HG03025 (cell line): Measurements from ENCODE around the gene MZF1.
"Not testable (repeated sequence)": the region's sequence is repeated elsewhere in the genome, so short reads cannot be mapped to it uniquely, and the experiment has no call there.

ENCODE experiments used
- ATAC-seq: cut with Tn5 transposase; IDR thresholded peaks from one replicate; pipeline ENCODE4 v1.9.1; 2021; ENCODE audit warnings: mild to moderate bottlenecking, moderate library complexity; ENCODE audit not compliant: unreplicated experiment, low FRiP score

MZF1 gene

GRCh38 chr19:58543826-58544590 is 29.1 kb downstream of the MZF1 start, which contains the start of gene TRIM28:
TRIM28 (plus strand) TSS chr19:58544064; CDS start chr19:58544758, 694 bp downstream.
- peak; percentile 78 for ATAC-seq

DNA sequence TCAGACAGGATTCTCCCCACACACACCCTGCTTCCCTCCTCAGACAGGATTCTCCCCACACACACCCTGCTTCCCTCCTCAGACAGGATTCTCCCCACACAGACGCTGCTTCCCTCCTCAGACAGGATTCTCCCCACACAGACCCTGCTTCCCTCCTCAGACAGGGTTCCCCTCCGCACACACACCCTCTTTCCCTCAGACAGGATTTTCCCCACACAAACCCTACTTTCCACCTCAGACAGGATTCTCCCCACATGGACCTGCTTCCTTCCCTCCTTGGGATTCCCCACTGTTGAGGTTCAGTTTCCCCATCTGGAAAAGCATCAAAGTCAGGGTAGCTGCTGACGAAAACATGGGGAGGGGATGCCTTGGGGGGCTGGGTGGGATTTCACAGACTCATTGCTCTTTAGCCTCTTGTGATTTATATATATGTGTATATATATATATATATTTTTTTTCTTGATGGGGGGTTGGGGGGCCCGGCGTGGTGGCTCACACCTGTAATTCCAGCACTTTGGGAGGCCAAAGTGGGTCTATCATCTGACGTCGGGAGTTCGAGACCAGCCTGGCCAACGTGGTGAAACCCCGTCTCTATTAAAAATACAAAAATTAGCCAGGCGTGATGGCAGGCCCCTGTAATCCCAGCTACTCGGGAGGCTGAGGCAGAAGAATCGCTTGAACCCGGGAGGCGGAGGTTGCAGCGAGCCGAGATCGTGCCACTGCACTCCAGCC is 30.3 kb downstream of the MZF1 start:
- not testable (repeated sequence) for ATAC-seq

GRCh38 chr19:58539169-58539559 is 34.0 kb downstream of the MZF1 start:
- ATAC-seq, result not testable (repeated sequence)

GRCh38 chr19:58538257-58539168 is 34.6 kb downstream of the MZF1 start:
- no peak for ATAC-seq

DNA sequence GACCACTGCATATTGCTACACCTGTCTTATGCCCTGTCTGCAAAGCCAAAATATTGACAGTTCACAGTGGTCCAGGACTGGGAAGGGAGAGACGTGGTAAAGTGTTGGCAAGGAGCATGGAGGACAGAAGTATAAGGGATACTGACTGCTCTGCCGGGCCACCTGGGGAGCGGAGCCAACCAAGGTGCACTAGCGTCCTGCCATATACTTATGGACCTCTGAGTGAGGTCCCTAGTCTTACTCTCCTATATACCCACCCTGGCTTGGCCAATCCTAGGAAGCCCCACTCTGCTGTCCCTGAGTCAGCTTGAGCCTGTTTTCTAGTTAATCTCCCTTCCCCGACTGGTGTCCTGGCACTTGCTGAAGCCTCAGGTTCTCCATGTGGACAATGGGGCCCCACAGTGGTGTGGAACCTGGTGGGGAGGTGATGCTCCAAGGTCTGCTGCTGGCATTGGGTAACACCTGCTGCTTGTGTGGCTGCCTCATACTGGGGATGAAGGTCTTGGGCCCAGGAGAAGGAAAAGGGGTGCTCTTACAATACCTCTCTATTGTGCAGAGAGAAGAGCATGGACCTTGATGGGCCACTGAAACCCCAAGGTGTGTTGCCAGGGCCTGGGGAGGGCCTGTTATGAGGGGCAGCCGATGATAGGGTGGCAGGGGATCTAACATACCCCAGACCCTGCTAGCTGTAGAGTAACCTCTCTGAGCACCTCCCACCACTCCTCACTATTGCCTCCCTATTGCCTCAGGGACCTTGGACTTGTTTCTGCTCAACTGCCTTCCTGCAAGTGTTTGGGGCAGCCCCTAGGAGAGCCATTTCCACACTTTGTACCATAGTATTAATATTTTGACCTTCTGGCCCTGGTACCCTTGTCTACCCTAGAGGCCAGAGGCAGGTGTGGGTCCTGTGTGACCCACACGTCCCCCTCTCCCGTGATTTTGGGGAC is 36.0 kb downstream of the MZF1 start:
- no peak for ATAC-seq

- no peak for ATAC-seq
Observed at GRCh38 chr19:58535857-58536256, 37.3 kb downstream of the MZF1 start.

DNA sequence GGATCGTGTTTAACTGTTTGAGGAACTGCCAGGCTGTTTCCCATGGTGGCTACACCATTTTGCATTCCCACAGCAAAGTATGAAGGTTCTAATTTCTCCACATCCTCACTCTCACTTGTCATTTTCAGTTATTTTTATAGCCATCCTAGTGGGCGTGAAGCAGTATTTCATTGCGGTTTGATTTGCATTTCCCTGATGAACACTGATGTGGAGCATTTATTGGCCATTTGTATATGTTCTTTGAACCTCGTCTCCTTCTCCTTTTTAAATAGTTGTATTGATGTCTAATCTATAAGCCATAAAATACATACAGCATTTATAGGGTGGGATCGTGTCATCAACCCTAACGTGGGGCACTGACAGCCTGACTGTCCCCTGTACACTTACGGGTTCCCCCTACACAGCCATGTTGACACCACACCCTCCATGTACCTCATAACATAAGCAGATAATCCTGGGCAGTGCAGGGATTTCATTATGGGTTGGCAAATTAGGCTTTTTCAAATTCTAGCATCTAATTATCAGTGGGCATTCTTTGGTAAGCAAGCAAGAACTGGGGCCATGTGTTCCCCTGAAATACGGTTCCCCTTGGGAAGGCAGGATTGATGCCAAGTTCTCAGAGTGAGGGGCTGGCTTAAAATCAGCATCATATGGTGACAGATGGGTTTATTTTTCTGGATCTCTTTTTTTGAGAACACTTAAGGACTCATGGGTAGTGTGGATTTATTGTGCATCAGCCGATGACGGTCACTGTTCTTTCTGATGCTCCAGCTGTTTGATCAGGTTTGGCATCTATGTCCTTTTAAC is 41.9 kb downstream of the MZF1 start:
- no peak for ATAC-seq

- no peak for ATAC-seq
Observed at GRCh38 chr19:58529405-58529804, 43.7 kb downstream of the MZF1 start.

DNA sequence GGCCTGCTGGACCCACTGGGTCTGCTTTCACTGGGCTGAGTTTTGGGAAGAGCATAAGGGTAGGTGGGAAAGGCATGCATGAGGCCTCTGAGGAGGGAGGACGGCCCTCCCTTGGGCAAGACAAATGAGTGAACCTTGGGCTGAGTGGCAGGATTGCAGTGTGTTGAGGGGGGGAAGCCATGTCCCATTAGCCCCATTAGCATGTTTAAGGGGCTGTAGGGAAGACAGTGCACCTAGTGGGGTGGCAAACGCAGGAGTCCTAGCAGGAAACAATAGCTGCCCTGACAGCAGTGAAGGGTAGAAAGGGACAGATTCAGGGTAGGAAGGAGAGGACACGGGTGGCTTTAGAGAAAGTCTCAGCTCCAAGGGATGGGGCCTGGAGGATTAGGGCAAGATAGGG is 50.4 kb downstream of the MZF1 start:
- no peak for ATAC-seq

GRCh38 chr19:58521651-58522050 is 51.5 kb downstream of the MZF1 start:
- no peak for ATAC-seq

GRCh38 chr19:58520257-58520599 is 52.9 kb downstream of the MZF1 start:
- no peak for ATAC-seq

DNA sequence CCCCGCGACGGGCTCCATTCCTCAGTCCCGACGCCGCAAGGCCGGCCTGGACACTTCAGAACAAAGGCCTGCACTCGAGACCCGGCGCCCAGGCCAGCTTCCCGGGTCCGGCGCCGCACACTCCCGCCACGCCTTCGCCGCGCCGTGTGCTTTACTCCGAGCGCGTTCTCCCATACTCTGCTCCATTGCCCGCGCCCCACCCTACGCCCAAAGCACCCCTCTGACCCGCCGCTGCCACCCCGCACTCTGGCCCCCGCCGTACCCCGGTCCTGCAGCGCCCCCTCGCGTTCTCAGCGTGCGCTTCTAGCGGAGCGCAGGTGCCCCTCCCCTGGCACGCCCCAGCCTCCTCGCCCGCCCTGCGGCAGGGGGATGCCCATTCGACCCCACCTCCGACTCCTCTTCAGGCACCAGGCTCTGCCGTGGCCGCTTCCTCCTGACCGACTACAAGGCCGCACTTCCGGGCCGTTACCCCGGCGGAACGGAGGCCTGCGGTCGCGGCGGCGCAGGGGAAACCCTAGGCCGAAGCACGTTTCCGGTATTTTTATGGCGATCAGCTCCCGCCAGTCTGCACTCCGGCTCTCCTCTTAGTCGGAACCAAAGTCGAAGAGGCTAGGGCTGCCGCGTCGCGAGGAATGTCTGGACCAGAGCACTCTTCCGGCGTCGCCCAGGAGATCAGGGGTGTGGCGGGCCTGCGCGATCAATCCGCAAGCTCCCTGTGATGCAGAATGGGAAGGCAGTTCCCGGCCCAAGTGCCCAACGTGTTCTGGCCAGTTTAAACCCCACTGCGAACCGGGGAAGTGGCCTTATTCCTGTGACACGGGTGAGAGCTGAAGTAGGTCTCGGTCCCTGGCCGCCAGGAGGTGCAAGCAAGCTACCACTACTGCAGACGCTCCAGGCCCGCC is 53.5 kb downstream of the MZF1 start, which contains the start of gene ZBTB45:
TSS of gene ZBTB45 (minus strand) at position 456 of the 902 bp plus-strand sequence. CDS start 2,137 bp downstream, outside the sequence.
- ATAC-seq, result peak; percentile 63

GRCh38 chr19:58519087-58519354 is 54.1 kb downstream of the MZF1 start:
- no peak for ATAC-seq

DNA sequence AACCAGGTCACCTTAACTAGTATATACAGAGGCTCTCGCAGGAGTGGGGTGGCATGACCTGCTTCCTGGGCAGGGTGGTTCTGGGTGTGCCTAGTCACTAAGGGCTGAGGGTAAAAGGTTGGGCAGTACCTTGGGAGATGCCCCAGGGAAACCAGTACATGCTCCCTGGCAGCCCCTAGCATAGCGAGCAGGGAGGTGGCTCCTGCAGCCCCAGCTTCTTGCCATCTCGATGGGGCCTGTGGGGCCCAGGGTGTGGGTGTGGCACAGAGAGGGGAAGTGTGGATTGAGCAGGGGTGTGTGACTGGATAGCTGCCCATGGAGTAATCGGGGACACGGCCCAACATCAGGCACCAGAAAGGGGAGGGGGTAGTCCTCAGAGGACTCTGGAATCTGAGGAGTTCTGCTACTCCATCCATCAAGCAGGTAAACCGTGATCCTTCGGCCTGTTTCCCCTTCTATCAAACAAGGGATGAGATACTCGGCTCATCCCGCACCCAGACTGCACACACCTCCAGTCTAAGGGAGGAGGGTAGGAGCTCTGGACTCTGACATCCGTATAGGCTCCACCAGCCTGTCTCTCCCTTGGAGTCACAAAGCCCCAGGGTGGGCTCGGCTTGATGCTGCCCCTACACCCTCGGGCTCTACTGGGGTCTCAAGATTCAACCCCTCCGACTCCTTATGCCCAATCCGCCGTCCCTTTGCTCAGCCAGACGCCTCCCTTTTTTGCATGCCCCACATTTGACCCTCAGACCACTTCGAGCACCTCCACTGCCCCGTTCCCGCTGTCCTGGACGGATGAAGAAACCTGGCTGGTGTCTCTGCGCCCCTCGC is 54.7 kb downstream of the MZF1 start:
- ATAC-seq, result no peak

DNA sequence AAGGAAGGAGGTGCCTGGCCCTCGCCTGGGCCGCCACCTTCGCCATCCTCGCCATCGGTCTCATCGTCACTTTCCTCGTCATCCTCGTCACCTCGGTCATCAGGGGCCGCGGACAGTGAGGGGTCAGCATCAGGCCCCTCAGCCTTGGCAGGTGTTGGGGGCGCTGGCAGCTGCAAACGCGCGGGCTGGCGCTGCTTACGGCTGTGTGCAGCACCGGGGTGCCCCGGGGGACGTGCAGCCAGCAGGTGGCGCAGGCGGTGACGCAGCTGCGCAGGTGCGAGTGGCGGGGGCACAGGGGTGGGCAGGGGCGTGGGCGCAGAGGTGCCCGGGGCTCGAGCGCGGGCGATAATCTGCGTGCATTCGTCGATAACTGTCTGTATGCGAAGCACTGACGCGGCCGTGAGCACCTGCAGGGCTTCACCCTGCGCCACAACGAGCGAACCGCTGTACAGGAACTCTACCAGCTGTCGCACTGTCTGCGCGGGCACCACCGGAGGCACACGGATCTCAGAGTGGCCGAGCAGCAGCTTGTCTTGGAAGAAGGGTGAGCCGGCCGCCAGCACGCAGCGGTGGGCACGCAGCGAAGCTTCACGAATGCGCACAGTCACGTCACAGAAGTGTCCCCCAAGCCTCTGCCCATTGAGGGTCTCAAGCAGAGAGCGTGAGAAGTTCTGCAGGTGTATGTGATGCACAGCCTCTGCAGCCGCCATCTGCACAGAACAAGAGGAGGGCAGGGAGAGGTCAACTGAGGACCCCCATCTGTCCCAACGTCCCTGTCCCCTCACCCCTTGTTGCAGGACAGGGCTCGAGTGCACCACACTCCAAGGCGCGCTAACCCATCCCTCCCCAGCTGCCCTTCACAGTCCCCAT is 55.9 kb downstream of the MZF1 start:
- no peak for ATAC-seq

DNA sequence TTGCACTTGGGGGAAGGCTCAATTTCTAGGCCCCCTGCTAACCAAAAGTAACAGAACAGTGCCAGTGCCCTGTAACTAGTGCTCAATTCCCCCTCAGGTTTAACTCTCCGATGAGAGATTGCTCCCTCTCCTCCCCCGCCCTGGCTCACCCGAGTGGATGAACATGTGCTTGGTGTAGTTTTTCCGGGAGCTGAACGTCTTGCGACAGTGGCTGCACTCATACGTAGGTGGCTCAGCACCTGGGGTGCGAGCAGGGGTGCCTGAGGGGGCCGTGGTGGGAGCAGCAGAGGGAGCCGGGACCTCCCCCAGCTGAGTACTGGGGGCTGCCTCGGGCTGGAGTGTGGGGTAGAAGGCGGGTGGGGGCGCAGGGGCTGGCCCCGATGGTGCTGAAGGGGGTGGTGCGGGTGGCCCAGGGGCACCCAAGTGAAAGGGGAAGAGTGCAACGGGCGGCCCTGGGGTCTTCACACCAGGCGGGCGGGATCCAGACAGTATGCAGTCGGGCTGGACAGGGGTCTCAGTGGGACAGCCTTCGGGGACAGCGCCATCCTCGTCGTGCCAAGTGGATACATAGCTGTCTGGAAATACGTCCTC is 56.8 kb downstream of the MZF1 start:
- no peak for ATAC-seq
